ENCODE data around the gene RPL7A.

RPL7A gene

GRCh38 chr9:133383438-133383837 lies 35.4 kb downstream of the RPL7A start:
- DNase-seq (ENCODE audit: low read depth) = no peak
- no peak for TF ChIP-seq POLR2A (IDR thresholded peaks at IDR 0.05; ENCODE audit: extremely low read depth, insufficient read length)
- no peak for TF ChIP-seq MYC (IDR thresholded peaks at IDR 0.05; ENCODE audit: low read depth, low read length)
- no peak for TF ChIP-seq MAX (IDR thresholded peaks at IDR 0.05; ENCODE audit: low read depth, low read length)
- no peak for TF ChIP-seq CTCF (IDR thresholded peaks at IDR 0.05; ENCODE audit: low read depth, low read length)
- H3K4me3 ChIP-seq (ENCODE audit: low read depth, low read length) = no peak overlapping the region

- no peak overlapping the region for H3K4me3 ChIP-seq (ENCODE audit: low read depth, low read length)
- DNase-seq (ENCODE audit: low read depth) = no peak
- TF ChIP-seq POLR2A (IDR thresholded peaks at IDR 0.05; ENCODE audit: extremely low read depth, insufficient read length) = no peak
- TF ChIP-seq MYC (IDR thresholded peaks at IDR 0.05; ENCODE audit: low read depth, low read length) = no peak
- no peak for TF ChIP-seq CTCF (IDR thresholded peaks at IDR 0.05; ENCODE audit: low read depth, low read length)
- TF ChIP-seq MAX (IDR thresholded peaks at IDR 0.05; ENCODE audit: low read depth, low read length) = no peak
Measured at GRCh38 chr9:133384736-133385321, 36.8 kb downstream of the RPL7A start.

GRCh38 chr9:133385452-133385851 lies 37.4 kb downstream of the RPL7A start:
- TF ChIP-seq CTCF (IDR thresholded peaks at IDR 0.05; ENCODE audit: low read depth, low read length) (no peak), MYC (IDR thresholded peaks at IDR 0.05; ENCODE audit: low read depth, low read length) (no peak), MAX (IDR thresholded peaks at IDR 0.05; ENCODE audit: low read depth, low read length) (no peak), POLR2A (IDR thresholded peaks at IDR 0.05; ENCODE audit: extremely low read depth, insufficient read length) (no peak)
- H3K4me3 ChIP-seq (ENCODE audit: low read depth, low read length) = no peak overlapping the region
- no peak for DNase-seq (ENCODE audit: low read depth)

GRCh38 chr9:133386338-133386737 lies 38.3 kb downstream of the RPL7A start:
- H3K4me3 ChIP-seq (ENCODE audit: low read depth, low read length) = no peak overlapping the region
- TF ChIP-seq MYC (IDR thresholded peaks at IDR 0.05; ENCODE audit: low read depth, low read length) = no peak
- no peak for TF ChIP-seq MAX (IDR thresholded peaks at IDR 0.05; ENCODE audit: low read depth, low read length)
- no peak for TF ChIP-seq POLR2A (IDR thresholded peaks at IDR 0.05; ENCODE audit: extremely low read depth, insufficient read length)
- TF ChIP-seq CTCF (IDR thresholded peaks at IDR 0.05; ENCODE audit: low read depth, low read length) = no peak

GRCh38 chr9:133387680-133388079 lies 39.7 kb downstream of the RPL7A start:
- no peak for DNase-seq (ENCODE audit: low read depth)
- H3K4me3 ChIP-seq (ENCODE audit: low read depth, low read length) = no peak overlapping the region

More at GRCh38 chr9:133386338-133386737, 38.3 kb downstream of the RPL7A start:
- DNase-seq (ENCODE audit: low read depth) = no peak

More at GRCh38 chr9:133387680-133388079, 39.7 kb downstream of the RPL7A start:
- TF ChIP-seq POLR2A (IDR thresholded peaks at IDR 0.05; ENCODE audit: extremely low read depth, insufficient read length) (no peak), MAX (IDR thresholded peaks at IDR 0.05; ENCODE audit: low read depth, low read length) (no peak), CTCF (IDR thresholded peaks at IDR 0.05; ENCODE audit: low read depth, low read length) (no peak), MYC (IDR thresholded peaks at IDR 0.05; ENCODE audit: low read depth, low read length) (no peak)
